ENCODE measurements around the gene MIGA2.

MIGA2 gene

DNA sequence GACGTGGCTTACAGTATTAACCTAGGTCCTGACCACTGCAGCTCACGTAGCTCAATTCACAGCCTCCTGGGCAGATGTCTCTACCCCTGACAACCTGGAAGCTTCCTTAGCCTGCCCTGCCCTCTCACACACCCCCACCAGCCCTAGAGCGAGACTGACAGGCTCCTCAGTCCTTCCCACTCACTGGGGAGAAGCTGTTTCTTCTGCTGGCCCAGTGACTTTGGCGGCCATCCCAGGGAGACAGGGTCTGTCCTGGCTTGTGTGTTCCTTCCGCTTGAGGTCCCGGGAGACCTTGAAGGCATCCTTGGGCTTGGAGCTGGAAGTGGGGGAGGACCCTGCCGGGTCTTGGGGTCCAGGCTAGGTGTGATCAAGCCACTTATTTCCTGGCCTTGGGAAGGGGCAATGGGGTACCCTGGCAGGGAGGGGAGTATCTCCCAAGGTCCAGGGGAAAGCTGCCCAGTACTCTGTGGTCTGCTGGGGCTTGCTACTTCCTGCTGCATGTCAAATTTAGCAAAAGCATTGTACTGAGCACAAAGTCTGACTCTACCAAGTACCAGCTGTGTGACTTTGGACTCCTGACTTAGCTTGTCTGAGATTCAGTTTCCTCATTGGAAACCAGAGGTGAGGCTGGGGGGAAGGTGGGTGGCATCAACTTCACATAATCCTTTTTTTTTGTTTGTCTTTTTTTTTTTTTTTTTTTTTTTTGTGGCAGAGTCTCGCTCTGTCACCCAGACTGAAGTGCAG, 1.9 kb downstream of the MIGA2 start:
- DNase-seq (ENCODE audit: low spot score): peak; percentile 23

DNA sequence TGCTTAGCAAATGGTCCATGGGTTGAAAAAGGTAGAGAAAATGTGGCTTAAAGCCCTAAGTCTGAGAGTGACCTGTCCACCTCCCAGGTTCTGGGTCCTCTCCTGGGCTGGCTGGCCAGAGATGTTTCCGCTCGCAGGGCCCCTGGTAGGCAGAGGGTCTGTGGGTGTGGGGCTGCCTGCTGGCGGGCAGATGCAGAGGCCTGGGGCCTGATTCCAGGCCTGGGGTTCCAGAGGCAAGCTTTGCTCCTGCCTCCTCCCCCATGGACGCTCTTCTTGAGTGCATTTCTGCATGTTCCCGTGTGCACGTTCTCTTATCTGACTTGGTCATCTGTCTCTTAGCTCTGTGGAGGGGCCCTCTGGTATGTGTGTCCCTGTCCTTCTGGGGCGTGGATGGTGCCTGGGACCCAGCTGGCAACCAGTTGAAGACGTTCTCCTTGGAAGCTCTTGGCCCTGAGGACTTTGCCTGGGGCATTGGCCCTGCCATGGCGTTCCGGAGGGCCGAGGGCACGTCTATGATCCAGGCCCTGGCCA, 3.8 kb downstream of the MIGA2 start:
- DNase-seq (ENCODE audit: low spot score): peak; percentile 72

DNA sequence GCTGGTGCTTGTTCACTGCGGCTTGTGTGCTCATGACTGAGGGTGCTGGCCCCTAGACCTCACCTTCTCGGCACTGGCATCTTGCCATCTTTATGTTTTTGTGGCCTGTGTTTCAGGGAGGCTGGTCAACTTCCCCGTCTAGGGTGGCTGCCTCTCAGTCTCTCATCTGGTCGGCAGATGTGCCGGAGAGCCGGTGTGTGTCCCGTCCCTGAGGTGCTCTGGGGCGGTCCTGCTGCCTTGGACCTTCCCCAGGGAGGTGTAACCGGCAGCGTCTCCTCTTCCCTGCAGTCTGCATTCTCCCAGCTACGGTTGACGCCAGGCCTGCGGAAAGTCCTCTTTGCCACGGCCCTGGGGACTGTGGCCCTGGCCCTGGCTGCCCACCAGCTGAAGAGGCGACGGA, 5.6 kb downstream of the MIGA2 start:
- DNase-seq (ENCODE audit: low spot score): no peak

DNA sequence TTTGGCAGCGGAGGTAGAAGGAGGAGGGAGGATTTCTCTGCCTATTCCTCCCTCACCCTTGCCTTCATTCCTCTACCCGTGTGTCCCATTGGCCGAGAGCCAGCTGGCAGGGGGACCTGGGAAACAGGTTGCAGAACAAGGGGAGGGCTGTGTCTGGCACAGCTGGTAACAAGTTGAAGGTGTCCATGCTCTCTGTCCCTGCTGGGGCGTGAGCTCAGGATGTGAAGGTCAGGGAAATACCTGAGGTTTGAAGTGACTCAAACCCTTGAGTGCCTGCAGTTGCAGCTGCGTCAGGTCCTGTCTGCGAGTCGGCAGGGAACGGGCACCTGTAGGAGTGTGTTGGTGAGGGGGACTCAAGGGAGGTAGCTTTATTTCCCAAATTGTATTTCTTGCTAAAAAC, 16.2 kb downstream of the MIGA2 start:
- DNase-seq (ENCODE audit: low spot score): no peak

DNA sequence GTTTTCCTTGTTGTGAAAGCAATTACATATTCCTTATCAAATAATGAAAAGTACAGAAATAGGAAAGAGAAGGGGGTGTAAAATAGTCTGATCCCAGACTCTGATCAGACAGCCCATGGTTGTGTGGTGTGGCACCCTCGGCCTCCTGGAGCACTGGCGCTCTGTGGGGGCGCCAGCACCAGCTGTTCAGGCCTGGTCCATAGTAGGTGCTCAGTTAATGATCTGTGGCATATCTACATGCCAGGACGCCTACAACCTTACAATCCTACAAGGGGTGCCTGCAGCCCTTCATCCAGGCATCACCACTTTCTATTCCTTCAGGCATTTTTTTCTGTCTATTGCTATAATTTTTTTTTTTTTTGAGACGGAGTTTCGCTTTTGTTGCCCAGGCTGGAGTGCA, 16.6 kb downstream of the MIGA2 start:
- DNase-seq (ENCODE audit: low spot score): no peak

DNA sequence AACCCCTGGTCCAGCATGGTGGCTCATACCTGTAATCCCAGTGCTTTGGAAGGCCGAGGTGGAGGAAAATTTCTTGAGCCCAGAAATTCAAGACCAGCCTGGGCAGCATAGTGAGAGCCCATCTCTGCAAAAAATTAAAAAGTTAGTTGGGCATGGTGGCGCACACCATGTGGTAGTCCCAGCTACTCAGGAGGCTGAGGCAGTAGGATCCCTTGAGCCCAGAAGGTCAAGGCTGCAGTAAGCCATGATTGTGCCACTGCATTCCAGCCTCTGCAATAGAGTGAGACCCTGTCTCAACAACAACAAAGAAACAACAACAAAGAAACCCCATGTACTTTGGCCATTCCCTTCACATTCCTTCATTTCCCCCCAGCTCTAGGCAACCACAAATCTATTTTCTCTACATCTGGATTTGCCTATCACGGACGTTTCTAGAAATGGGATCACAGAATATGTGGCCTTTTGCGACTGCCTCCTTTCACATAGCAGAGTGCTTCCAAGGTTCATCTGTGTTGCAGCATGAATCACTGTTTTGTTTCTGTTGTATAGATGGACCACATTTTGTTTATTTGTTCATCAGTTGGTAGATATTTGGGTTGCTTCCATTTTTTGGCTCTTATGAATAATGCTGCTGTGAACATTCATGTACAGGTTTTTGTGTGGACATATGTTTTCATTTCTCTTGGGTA, 17.9 kb downstream of the MIGA2 start:
- no peak for DNase-seq (ENCODE audit: low spot score)

DNA sequence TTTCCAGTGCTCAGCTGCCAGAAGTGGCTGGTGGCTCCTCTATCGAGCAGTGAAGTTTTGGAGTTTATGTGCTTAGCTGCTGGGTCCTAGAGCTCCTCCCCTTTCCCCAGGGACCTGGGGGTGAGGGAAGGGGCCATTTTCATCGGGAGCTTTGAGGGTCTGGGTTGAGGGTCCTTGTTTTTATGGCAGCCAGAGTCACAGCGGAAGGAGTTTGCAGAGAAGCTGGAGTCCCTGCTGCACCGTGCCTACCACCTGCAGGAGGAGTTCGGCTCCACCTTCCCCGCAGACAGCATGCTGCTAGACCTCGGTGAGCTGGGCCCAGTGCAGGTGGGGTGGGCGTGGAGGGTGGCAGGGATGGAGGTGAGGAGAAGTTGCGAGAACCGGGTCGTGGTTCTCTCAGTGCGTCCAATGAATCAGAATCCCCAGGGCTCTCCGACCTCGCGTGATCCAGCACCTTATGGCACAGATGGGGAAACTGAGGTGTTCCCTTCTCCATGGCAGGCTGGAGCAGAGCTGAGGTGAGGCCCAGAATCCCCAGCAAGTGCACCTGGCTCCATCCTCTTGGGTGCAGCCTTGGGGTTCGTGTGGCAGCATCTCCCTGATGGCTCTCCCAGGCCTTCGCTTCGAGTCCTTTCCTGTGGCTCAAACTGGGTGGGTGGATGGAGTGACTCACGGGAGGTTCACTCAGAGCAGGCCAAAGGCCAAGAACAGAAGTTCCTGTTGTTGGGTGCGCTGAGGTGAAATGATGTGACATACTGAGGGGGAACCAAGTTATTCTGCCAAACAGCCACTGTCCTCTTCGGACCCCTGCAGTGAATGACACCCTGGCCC, 22.8 kb downstream of the MIGA2 start:
- DNase-seq (ENCODE audit: low spot score): no peak

DNA sequence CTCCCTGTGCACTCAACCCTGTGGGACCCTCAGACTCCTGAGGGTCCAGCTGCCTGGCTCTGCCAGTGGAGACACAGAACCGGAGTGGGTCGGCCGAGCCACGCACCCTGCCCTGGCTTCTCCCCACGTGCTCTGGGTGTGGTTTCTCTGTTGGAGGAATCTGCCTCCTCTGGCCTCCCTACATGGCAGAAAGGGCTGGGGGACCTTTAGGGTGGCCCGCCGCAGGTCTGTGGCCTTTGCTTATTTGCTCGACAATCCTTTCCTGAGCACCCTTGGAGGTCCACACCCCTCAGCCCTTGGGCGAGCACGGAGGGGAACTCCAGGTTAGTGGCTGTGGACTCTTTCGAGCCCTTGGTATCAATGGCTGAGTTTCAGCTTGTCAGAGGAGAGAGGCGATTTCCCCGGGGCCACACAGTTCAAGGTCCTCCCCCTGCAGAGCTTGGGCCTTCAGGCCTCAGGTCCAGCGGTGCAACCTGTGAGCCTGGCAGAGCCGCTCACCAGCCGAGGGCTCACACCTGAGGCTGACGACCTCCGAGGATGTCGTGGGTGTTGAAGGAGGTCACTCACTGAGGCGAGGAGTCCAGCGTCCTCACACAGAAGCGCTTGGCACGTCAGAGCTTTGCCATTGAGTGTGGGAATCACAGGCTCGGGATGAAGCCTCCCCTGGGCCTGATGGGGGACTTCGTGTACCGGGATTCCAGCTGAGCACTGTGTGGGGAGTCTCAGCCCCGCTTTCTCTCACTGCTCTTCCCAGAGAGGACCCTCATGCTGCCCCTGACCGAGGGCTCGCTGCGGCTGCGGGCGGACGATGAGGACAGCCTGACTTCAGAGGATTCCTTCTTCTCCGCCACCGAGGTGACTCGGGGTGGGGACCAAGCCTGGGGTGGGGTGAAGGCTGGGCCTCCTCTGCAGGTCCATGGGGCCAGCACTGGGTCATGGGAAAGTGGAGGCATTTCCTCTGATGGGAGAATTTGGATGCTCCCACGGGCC, 23.7 kb downstream of the MIGA2 start:
- DNase-seq (ENCODE audit: low spot score): no peak

DNA sequence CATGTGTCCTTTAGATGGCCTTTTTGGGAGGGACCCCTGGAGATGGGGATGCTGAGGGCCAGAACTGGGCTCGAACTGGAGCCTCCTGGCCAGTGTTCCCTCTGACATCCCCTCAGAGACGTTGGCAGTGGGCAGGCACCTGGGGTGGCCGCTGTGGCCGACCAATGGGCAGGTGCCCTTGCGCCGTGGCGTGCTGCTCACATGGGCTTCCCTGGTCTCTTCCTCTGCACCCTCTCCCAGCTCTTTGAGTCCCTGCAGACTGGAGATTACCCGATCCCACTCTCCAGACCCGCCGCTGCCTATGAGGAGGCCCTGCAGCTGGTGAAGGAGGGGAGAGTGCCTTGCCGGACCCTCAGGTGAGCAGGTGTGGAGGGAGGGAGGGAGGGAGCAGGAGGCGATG, 24.6 kb downstream of the MIGA2 start:
- no peak for DNase-seq (ENCODE audit: low spot score)

DNA sequence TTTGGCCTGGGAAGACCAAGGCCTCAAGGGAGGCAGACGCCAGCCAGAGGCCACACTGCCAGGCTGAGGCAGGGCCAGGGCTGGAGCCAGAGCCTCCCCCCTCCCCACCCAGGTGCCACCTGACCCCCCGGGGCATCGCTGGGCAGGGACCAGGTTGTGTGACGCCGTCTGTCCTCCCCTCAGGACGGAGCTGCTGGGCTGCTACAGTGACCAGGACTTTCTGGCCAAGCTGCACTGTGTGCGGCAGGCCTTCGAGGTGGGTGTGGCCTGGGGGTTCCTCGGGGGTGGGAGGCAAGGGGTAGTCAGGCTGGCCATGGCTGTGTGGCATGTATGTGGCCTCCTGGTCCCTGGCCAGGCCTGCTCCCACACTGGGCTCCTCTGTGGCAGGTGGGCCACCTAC, 26.6 kb downstream of the MIGA2 start:
- no peak for DNase-seq (ENCODE audit: low spot score)

DNA sequence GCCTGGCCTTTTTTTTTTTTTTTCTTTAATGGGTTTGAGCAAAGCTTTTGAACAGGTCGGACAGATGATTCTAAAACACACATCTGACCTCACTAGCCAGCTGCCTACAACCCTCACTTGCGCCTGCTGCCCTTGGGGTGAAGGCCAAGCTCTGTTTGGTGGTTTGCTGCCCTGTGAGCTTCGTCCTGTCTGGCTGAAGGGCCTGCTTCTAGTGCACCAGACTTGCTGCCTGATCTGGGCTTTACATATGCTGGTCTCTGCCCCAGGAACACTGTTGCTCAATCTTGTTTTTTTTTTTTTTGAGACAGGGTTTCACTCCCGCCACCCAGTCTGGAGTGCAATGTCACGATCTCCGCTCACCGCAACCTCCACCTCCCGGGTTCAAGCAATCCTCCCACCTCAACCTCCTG, 28.1 kb downstream of the MIGA2 start:
- no peak for DNase-seq (ENCODE audit: low spot score)

DNA sequence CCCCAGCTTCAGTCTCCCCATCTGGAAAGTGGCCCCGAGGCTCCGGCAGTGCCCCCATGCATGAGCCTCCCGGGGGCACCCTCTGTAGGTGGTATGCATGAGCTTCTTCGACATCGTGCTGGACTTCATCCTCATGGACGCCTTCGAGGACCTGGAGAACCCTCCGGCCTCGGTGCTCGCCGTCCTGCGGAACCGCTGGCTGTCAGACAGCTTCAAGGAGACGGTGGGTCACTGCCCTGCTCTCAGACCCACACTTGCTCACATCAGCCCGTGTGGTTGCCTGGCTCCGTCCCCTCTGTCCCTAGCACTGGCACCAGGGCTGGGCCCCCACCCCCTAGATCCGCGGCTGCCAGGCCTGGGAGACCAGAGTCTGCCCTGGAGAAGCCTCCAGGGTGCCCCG, 31.7 kb downstream of the MIGA2 start:
- no peak for DNase-seq (ENCODE audit: low spot score)

DNA sequence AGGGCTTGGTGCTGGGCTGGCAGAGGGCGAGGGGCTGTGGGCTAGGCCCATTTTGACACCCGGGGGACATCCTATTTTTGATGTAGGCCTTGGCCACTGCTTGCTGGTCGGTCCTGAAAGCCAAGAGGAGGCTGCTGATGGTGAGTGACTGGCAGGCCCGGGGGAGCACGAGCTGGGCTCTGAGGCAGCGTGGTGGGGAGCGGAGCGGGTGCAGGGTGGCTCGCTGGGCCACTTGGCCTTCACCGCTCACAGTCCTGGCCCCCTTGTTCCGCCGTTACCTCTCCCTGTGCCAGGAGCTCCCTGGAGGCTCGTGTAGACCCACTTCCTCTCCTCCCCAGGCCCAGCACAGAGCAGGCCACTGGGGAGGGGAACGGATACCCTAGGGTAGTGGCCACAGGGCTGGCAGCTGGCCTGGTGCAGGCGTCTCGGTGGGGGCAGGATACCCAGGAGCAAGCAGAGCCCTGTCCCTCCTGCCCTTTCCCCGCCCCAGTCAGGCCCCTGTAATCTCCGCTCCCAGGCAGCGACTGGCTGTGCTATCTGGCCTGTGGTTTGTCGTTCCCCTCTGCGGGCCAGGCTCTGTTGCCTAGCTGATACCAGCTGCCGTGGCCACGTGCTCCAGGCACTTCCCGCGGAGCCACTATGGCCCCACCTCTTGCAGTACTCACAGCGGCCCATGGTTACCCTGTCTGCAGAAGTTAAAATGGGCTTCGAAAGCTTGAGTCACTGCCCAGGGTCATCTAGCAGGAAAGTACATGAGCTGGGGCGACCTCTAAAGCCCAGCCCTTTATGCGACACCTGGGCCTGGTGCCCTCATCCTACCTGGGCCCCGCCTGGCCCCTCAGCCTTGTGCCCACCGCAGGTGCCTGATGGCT, 32.8 kb downstream of the MIGA2 start:
- peak; percentile 98 for DNase-seq (ENCODE audit: low spot score)

DNA sequence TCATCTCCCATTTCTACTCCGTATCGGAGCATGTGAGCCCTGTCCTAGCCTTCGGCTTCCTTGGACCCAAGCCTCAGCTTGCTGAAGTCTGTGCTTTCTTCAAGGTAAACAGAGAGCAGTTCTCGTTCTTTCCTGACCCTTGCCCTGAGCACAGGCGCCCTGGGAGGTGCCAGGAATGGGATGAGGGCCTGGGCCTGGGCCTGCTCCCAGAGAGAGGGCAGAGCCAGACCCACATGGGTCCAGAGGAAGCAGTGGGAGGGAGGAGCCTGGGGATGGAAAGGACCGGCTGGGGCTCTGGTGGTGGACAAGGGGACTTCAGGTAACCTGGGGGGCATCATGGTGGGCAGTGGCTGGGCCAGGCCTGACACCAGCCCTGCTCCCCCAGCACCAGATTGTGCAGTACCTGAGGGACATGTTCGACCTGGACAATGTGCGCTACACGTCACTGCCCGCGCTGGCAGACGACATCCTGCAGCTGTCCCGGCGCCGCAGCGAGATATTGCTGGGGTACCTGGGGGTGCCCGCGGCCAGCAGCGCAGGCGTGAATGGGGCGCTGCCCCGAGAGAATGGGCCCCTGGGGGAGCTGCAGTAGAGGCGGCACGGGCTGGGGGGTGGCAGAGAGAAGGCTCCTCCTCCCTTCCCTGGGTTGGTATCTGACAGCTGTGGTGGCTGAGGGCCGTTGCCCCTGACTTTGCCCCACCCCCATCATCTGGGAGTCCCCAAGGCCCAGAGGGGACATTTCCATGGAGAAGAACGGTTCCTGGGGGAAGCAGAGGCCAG, 33.6 kb downstream of the MIGA2 start:
- peak; percentile 77 for DNase-seq (ENCODE audit: low spot score)

DNA sequence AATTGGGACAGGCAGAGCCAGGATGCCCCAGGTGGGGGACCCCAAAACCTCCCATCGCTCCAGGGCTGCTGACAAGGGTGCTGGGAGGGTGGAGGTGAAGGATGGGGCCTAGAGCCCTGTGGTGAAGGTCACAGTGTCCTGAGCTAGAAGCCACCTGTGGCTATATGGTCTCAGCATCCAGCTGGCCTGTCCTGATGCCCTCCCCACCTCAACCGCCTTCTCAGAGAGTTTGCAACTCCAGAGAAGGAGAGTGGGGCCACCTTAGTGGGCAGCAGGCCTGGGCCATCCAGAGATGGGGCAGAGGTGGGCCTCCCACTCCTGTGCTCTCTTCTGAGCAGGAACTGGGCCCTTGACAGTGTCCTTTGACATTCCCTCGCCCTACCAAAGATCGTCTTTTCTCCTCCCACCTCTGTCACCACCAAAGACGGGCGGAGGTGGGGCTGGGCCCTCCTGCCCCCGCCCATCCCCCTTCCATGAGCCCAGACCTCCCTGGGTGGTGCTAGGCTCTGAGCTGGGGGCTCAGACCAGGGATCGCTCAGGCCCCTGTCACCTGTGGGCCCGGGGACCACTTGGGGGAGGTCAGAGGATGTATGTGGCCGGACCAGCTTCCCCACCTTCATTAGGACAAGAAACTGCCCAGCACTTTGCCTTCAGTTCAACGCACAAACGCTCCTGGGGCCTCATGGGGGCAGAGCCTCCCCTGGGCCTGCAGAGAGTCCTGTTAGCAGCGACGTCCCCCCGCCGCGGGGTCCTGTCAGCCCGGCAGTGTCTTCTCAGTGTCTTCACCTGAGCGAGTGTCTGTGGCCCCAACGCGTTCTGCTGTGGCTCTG, 34.5 kb downstream of the MIGA2 start:
- DNase-seq (ENCODE audit: low spot score): peak; percentile 65

DNA sequence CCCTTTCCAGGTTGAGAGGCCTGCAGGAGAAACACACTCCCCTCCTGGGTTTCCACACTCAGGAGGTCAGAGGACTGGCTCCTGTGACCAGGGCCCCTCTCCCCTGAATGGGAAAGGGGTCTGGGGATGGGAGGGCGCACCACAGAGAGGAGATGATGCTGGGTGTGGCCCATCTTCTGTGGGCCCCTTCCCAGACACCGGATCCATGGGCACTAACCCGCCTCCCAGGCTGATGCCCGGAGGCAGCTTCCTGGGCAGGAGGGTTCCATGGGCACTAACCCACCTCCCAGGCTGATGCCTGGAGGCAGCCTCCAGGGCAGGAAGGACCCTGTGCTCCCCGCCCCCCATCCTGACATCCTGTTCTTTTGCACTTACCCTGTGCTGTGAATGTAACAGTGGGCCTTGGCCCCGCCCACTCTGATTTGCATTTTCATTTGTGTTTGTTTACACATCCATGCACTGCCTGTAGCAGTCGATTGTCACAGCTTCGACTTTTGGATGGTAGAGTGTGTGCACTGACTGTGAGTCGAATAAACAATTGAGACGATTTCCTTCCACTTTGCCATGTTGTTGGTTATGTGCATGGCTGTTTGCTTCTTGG, 35.2 kb downstream of the MIGA2 start:
- peak; percentile 71 for DNase-seq (ENCODE audit: low spot score)

DNA sequence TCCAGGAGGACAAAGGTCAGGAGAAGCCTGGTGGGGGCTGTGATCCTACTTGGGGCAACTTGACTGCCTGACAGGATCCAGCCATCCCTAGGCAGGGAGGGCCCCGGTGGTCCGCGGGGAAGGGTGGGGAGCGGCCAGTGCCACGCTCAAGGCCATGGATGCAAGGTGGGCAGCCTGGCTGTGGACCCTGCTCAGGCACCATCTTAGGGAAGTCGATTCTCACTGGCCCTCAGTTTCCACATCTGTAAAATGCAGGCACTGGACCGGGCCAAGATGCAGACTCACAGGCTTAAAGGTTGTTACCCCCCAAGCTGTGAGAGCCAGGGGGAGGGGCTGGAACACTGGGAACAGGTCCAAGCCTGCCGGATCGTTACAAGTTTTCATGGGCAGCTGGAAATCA, 35.7 kb downstream of the MIGA2 start:
- DNase-seq (ENCODE audit: low spot score): no peak

DNA sequence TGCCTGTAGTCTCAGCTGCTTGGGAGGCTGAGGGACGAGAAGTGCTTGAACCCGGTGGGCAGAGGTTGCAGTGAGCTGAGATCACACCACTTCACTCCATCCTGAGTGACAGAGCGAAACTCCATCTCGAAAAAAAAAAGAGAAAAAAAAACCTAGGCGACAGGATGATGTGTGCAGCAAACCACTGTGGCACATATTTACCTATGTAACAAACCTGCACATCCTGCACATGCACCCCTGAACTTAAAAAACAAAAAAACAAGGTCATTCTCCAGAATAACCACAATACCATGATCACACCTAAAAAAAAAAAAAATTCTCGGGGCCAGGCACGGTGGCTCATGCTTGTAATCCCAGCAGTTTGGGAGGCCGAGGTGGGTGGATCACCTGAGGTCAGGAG, 37.0 kb downstream of the MIGA2 start:
- no peak for DNase-seq (ENCODE audit: low spot score)

Data from hematopoietic multipotent progenitor cell treated with erythropoietin and hydrocortisone succinate and interleukin-3 and kit ligand, for 15 days (in vitro differentiated cells).